DMS153 treated with DMSO at 0.1 percent for 48 hours (cell line): ENCODE measurements around the gene G6PC2.
"Not testable (repeated sequence)": the region's sequence is repeated elsewhere in the genome, so short reads cannot be mapped to it uniquely, and the experiment has no call there.

Experiments used
- DNase-seq: peaks from one replicate; lab custom pipeline; 2025; ENCODE audit not compliant: unreplicated experiment; lab: John Stamatoyannopoulos, UW

The G6PC2 gene

DNA sequence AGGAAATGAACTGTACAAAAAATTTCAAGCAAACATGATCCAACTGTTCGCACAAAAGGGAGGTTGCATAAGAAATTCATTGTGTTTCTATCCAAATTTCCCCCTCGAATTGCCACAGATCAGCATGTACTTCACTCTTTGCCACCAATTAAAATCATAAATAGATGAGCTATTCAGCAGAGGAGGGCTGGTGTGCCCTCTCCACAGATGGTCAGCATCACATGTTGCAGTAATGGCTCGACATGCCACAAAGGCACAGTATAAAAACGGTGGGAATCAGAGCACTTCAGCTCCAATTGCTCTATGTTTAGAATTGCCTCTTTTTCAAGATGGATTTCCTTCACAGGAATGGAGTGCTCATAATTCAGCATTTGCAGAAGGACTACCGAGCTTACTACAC is at the start of gene G6PC2:
Gene G6PC2, plus strand, starts transcription at position 289 of the 400 bp plus-strand sequence. Its CDS starts 41 bp downstream, at position 330.
- no peak for DNase-seq

DNA sequence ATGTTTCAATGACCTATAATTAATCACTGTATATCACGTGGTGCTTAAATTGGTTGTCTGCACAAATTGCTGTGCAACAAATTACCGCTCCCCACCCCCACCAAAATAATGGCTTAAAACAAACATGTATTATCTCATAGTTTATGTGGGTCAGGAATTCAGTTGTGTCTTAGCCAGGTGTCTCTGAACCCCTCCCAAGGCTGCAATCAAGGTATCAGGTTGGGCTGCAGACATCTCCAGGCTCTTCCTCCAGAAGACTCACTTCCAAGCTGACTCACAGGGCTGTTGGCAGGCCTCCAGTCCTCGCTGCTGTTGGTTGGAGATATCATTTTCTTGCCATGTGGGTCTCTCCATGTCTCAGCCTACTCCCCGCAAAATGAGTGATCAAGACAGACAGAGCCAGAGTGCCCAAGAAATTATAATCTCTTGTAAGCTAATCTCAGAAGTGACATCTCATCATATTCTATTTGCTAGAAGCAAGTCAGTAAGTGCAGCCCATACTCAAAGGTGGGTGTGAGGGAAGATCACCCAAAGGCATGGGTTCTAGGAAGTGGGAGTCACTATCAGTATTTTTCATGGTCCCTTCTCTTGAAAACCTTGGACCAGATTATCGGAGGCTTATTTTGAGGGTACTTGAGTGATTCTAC is 49.3 kb upstream of the G6PC2 start:
- DNase-seq: no peak

- DNase-seq: no peak
These were observed 48.6 kb upstream of the G6PC2 start for GRCh38 chr2:168852481-168852880.

- DNase-seq: no peak
These were observed 47.6 kb upstream of the G6PC2 start for GRCh38 chr2:168853471-168853870.

- no peak for DNase-seq
These were observed 46.4 kb upstream of the G6PC2 start for GRCh38 chr2:168854651-168855050.

- DNase-seq: no peak
These were observed 45.5 kb upstream of the G6PC2 start for GRCh38 chr2:168855601-168856000.

DNA sequence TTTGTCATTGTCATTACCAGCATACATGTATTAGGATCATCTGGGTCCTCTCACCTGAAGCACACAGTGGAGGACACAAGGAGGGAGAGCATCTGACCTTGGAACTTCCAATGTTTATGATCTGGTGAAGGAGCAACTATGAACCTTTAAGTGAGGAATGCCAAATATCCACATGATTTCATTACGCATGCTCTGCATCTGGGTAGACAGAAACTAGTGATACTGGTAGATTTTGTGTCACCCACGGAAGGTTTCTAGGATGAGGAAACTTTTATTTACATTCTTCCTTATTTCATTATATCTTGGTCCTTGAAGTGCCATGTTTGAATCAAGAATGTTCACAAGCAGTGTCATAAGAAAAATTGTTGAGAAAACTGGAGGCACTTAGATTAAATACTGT is 42.9 kb upstream of the G6PC2 start:
- DNase-seq: no peak

- not testable (repeated sequence) for DNase-seq
These were observed 33.9 kb upstream of the G6PC2 start for GRCh38 chr2:168867164-168867563.

DNA sequence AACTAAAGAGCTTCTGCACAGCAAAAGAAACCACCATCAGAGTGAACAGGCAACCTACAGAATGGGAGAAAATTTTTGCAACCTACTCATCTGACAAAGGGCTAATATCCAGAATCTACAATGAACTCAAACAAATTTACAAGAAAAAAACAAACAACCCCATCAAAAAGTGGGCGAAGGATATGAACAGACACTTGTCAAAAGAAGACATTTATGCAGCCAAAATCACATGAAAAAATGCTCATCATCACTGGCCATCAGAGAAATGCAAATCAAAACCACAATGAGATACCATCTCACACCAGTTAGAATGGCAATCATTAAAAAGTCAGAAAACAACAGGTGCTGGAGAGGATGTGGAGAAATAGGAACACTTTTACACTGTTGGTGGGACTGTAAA is 30.7 kb upstream of the G6PC2 start:
- DNase-seq: not testable (repeated sequence)

GRCh38 chr2:168870824-168871223 is 30.3 kb upstream of the G6PC2 start:
- not testable (repeated sequence) for DNase-seq

- DNase-seq: no peak
These were observed 26.6 kb upstream of the G6PC2 start for GRCh38 chr2:168874368-168875054.

DNA sequence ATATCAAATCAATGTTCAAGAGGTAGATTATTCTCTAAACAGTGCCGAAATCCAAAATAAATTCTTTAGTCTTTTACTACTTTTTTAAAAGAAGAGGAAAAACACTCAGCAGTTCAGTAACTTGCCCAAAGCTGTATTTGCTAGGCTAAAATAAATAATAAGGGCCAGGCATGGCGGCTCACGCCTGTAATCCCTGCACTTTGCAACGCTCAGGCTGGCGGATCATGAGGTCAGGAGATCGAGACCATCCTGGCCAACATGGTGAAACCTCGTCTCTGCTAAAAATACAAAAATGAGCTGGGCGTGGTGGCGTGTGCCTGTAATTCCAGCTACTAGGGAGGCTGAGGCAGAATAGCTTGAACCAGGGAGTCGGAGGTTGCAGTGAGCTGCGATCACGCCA is 18.9 kb upstream of the G6PC2 start:
- DNase-seq: not testable (repeated sequence)

DNA sequence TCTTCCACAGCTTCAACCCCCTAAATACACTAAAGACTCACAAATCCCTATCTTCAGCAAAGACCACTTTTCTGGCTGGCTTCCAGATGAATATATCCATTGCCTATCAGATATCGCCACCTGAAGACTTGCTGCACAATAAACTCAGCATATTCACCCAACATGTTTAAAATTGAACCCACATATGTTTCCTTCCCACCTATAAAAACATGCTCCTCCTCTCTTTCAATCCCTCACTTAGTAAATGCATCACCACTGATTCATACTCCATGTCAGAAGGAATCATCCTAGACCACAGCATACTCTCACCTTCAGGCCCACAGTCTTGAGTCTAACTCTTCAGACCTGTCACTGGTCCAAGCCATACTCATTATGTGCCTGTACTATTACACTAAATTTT is 16.1 kb upstream of the G6PC2 start:
- DNase-seq: no peak

DNA sequence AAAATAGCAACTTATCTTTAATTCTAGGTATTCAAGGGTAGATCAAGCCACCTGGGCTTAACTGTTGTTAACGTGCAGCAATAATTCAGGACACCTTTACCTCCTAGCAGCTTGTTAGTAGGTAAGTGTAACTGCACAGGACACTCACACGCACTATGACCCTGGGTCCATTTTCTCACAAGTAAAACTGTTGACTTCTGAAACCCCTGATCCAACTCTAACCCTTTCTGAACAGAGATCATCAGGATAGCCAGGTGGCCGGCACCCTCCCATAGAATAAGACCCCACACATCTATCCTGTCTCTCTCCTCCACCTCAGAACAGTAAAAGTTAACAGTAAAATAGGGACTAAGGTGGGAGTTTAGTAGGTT is 11.5 kb upstream of the G6PC2 start:
- DNase-seq: no peak

DNA sequence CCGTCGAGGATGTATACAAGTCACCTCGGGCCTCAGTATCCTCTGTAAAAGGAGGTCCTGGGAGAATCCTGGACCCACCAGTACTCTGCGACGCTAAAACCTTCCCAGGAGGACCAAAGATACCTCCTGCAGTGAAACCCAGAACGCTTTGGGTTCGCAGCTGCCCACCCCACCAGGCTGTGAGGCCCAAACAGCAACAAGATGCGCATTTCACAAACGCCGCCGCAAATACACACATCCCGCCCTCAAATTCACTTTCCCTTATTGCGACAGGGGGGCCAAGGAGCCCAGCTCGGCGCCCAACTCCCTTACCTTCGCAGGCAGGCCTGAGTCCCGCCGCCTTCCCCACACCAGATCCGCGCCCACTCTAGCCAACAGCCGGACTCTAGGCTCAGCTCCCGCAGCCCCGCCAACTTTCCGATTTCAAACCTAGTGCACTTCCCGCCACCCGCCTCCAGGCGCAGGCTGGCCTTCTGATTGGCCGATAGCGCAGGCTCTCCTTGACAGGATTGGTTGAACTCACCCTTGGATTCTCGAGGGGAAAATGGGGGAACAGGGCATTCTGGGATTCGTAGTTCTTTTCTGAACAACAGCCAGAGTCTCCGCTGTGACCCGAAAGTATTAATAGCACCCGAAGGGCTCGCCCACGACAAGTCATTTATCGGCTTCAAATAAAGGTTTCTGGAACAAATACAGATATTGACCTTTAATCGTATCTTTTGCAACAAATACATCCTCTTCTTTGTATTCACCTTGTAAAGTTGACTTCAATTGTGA is 10.9 kb upstream of the G6PC2 start, which contains the start of gene SPC25:
Gene SPC25, minus strand, starts transcription at position 425 of the 777 bp plus-strand sequence. CDS start 911 bp downstream, outside the sequence.
- DNase-seq: peak; percentile 90

DNA sequence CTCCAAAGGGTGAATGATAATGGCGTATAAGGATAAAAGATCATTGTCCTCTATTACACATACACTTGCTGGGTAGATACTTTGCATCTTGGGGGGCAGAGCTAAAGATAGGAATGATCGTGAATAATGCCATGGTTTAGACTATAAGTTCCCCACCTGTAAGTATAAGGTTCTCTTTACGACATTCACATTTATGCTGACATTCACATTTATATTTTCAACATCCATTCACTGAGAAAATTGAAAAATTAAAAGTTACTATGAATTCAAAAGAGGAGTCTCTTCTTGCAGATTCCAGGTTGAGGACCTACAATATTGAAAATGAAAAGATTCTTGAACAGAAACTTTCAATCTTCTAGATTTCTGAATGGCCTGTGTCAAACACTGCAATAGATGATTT is 8.8 kb upstream of the G6PC2 start:
- DNase-seq: no peak

DNA sequence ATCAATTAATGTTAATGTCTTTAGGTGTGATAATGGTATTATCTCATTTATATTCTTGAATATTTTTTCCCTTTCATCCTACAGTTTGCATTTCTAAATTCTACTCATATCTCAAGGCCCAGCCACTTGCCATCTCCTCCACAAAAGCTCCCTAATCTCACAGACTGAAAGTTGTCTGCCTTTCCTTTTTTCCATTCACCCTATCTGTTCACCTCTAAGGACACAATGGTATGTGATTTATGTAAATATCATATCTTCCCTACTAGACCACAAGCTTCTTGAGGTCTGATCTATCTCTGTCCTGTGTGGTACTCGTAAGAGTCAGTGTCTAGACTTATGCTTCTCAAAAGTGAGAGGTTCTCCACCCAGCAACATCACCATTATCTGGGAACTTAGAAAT is 7.0 kb upstream of the G6PC2 start:
- DNase-seq: no peak

- no peak for DNase-seq
These were observed 6.4 kb upstream of the G6PC2 start for GRCh38 chr2:168894720-168895119.

DNA sequence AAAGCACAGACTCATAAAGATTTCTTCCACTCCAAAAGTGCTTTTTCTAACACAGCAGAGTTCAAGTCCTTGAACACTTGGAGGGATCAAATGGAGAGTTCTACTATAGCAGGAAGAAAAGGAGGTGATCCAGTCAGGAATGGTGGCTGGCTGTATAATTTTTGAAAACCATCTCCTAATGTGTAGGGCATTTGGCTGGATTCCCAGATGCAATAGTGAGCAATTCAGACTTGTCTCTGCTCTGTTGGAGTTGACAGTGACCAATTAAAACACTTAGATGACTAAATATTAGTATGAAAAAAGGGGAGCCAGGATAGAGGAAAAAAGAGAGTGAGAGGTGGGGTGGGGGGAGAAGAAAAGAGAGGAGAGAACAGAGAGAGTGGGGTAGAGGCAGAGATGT is 5.3 kb upstream of the G6PC2 start:
- peak; percentile 8 for DNase-seq

GRCh38 chr2:168896783-168897182 is 4.3 kb upstream of the G6PC2 start:
- DNase-seq: no peak

DNA sequence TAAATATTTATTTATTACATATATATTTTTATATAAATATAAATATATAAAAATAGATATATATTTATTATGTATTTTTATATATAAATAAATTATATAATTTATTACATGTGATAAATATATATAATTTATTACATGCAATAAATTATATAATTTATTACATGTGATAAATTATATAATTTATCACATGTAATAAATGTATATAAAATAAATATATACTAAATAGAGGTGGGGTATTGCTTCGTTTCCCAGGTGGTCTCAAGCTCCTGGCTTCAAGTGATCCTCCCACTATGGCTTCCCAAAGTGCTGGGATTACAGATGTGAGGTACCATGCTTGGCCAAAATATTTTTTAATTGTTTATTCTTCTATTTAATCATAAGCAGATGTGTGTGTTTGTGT is 3.6 kb upstream of the G6PC2 start:
- no peak for DNase-seq

GRCh38 chr2:168903888-168904287 is 2.8 kb downstream of the G6PC2 start:
- no peak for DNase-seq
